Dermis microvascular lymphatic vessel endothelial cell (primary cell): ENCODE results near the gene DENND1A. TPM values are rescaled to one million over a fixed set of nuclear protein-coding genes. Genes with fewer than 3 reads are reported as not detected.

Source experiments
- DNase-seq, 2 donors: peaks; one replicate each; pipeline versions ENCODE4 v3.0.0 to v3.0.0-alpha.2; 2010; ENCODE audit warnings: low read depth in 2 of 2
- total RNA-seq: library from RNA; depleted of rRNA; stranded (reverse); fragments of >200 nt; gene quantifications from 2 replicates; pipeline ENCODE4 v1.2.1, GENCODE V29; 2014

DENND1A gene
- total RNA-seq, 1 donor from 2014 or later = 7.1 TPM

- DNase-seq = no peak
Observed at GRCh38 chr9:123865226-123866000, 64.5 kb downstream of the DENND1A start.

- DNase-seq = no peak
Observed at GRCh38 chr9:123864251-123864650, 65.7 kb downstream of the DENND1A start.

- DNase-seq = no peak
Observed at GRCh38 chr9:123863164-123863855, 66.6 kb downstream of the DENND1A start.

- DNase-seq = no peak
Observed at GRCh38 chr9:123861756-123862120, 68.2 kb downstream of the DENND1A start.

- no peak for DNase-seq
Observed at GRCh38 chr9:123861086-123861755, 68.7 kb downstream of the DENND1A start.

- no peak for DNase-seq
Observed at GRCh38 chr9:123860603-123861002, 69.3 kb downstream of the DENND1A start.

GRCh38 chr9:123852403-123852802 lies 77.5 kb downstream of the DENND1A start:
- DNase-seq = no peak

- no peak for DNase-seq
Observed at GRCh38 chr9:123851851-123852250, 78.1 kb downstream of the DENND1A start.

GRCh38 chr9:123848447-123849085 lies 81.4 kb downstream of the DENND1A start:
- DNase-seq = no peak

- DNase-seq = no peak
Observed at GRCh38 chr9:123846966-123847365, 83.0 kb downstream of the DENND1A start.

GRCh38 chr9:123843703-123844102 lies 86.2 kb downstream of the DENND1A start:
- no peak for DNase-seq

- DNase-seq = no peak
Observed at GRCh38 chr9:123835821-123836220, 94.1 kb downstream of the DENND1A start.

GRCh38 chr9:123834889-123835562 lies 94.9 kb downstream of the DENND1A start:
- peak; percentile 51 to 66 for DNase-seq

GRCh38 chr9:123834218-123834888 lies 95.6 kb downstream of the DENND1A start:
- peak; percentile 3 to 14 for DNase-seq

GRCh38 chr9:123832858-123833650 lies 96.9 kb downstream of the DENND1A start:
- no peak for DNase-seq

GRCh38 chr9:123832176-123832575 lies 97.8 kb downstream of the DENND1A start:
- DNase-seq = no peak

- DNase-seq = no peak
Observed at GRCh38 chr9:123828449-123828848, 101.5 kb downstream of the DENND1A start.

- DNase-seq = no peak
Observed at GRCh38 chr9:123825342-123826060, 104.4 kb downstream of the DENND1A start.

GRCh38 chr9:123823194-123823947 lies 106.6 kb downstream of the DENND1A start:
- DNase-seq = no peak
